Prostate gland (tissue), 2 donors: ENCODE results near the gene TSEN15. TPM values are rescaled to one million over a fixed set of nuclear protein-coding genes. Genes with fewer than 3 reads are reported as not detected.

Experiments used
- DNase-seq: peaks from one replicate; pipeline ENCODE4 v3.0.0-alpha.2; 2019; ENCODE audit warnings: low spot score
- H3K27ac ChIP-seq, 2 donors: fragments of 200-600 bp; sonication (generic); 2 replicates each; pipeline ENCODE4 v1.5.1; 2017 to 2019
- H3K27me3 ChIP-seq: fragments of 200-600 bp; sonication (generic); replicated peaks from 2 replicates; pipeline ENCODE4 v1.5.1; 2019; ENCODE audit not compliant: insufficient read depth
- H3K36me3 ChIP-seq, 2 donors: fragments of 200-600 bp; sonication (generic); 1 replicate in 1 of 2; 2 replicates in 1 of 2; pipeline versions ENCODE4 v1.5.1 to v1.8.1; 2017 to 2019
- H3K4me1 ChIP-seq: fragments of 200-600 bp; sonication (generic); replicated peaks from 2 replicates; pipeline ENCODE4 v1.5.1; 2019
- H3K4me3 ChIP-seq, 2 donors: fragments of 200-600 bp; sonication (generic); 2 replicates each; pipeline ENCODE4 v1.5.1; 2017 to 2019
- H3K9me3 ChIP-seq: fragments of 200-600 bp; sonication (generic); 2 replicates; pipeline ENCODE4 v1.5.1; 2017
- POLR2A ChIP-seq: fragments of 450-650 bp; IDR thresholded peaks from one replicate; pipeline ENCODE4 v1.6.1; 2016; ENCODE audit warnings: antibody characterized with exemption, mild to moderate bottlenecking
- POLR2AphosphoS5 ChIP-seq: sonication (generic); formaldehyde crosslinking; IDR thresholded peaks from one replicate; pipeline ENCODE4 v1.6.1; 2017; ENCODE audit warnings: antibody characterized with exemption
- WGBS: methylation state at CpG from one replicate; pipeline ENCODE4 v1.1.5; 2018; 5-methylcytosine and 5-hydroxymethylcytosine counted together
- intact Hi-C: fragments of 100-400 bp; cut with DNase I; formaldehyde crosslinking; loops from one replicate; pipeline ENCODE4 v1.14.2; 2022
- total RNA-seq, 2 donors: library from RNA; depleted of rRNA; stranded (reverse); fragments of >200 nt; gene quantifications; one replicate each; pipeline ENCODE4 v1.1.0, GENCODE V29; 2016
- TF ChIP-seq, protein P1 (sequence below), 4 experiments: fragments of 200-600 bp in 2 of 4; fragments of 450-650 bp in 2 of 4; sonication (generic) in 2 of 4; IDR thresholded peaks; 1 replicate in 3 of 4; 2 replicates in 1 of 4; pipeline ENCODE4 v1.5.1; 2016 to 2019; ENCODE audit warnings: antibody characterized with exemption in 4 of 4, mild to moderate bottlenecking in 2 of 4, moderate library complexity in 2 of 4

TSEN15 gene
- total RNA-seq, 2 donors from 2014 or later = 33.4 to 36.8 TPM

DNA sequence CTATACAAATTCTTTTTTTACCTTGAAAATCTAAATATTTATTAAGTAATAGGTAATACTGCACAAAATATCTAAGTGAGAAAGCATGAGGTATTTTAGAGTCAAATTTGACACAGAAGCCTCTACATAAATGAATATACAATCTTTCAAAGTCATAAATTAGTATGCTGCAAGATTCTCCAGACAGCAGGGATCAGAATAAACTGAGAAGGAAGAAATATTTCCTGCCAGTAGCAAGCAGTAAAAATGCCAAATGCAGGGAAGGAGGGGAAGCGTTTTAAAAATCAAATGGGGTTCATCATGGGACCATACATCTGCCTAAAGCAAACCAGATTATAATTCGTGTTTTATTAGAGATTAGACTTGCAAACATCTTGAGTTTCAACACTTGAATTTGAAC lies 32.9 kb upstream of the TSEN15 start:
- intact Hi-C loops = no loop called here
- Histone ChIP-seq H3K4me3 (no peak overlapping the region), H3K27ac (no peak overlapping the region), H3K36me3 (no peaks in the 10 kb centered on the region), H3K27me3 (no peaks in the 10 kb centered on the region), H3K9me3 (no peaks in the 10 kb centered on the region), H3K4me1 (no peaks in the 10 kb centered on the region)
- WGBS = 4% methylated on average over 2 of the region's 2 CpGs
- DNase-seq = no peak
- TF ChIP-seq, protein P1, sequence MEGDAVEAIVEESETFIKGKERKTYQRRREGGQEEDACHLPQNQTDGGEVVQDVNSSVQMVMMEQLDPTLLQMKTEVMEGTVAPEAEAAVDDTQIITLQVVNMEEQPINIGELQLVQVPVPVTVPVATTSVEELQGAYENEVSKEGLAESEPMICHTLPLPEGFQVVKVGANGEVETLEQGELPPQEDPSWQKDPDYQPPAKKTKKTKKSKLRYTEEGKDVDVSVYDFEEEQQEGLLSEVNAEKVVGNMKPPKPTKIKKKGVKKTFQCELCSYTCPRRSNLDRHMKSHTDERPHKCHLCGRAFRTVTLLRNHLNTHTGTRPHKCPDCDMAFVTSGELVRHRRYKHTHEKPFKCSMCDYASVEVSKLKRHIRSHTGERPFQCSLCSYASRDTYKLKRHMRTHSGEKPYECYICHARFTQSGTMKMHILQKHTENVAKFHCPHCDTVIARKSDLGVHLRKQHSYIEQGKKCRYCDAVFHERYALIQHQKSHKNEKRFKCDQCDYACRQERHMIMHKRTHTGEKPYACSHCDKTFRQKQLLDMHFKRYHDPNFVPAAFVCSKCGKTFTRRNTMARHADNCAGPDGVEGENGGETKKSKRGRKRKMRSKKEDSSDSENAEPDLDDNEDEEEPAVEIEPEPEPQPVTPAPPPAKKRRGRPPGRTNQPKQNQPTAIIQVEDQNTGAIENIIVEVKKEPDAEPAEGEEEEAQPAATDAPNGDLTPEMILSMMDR (IDR thresholded peaks at IDR 0.05) = no peak
- TF ChIP-seq POLR2A (no peak), POLR2AphosphoS5 (no peak)

DNA sequence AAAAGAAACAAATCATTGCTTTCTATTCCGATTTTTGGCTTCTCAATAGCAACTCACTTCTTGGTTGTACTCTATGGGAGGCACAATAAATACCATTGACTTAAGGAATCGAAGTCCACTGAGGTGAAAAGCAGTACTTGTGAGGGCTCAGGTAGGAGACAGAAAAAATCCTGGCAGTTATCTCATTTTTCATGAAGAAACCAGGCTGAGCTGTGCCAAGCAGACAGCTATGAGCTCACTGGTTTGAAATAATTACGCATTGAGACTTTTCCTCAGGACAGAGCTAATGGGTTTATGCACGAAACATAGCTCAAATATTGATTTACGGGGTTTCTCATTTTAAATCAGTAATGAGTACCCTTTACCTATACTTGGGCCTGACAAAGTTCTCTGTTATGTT lies 32.5 kb upstream of the TSEN15 start:
- 41% methylated on average over 5 of the region's 5 CpGs for WGBS
- Histone ChIP-seq H3K27ac (no peak overlapping the region), H3K4me3 (no peak overlapping the region), H3K36me3 (no peaks in the 10 kb centered on the region), H3K9me3 (no peaks in the 10 kb centered on the region), H3K27me3 (no peaks in the 10 kb centered on the region), H3K4me1 (no peaks in the 10 kb centered on the region)
- intact Hi-C loops = no loop called here
- DNase-seq = no peak
- TF ChIP-seq, protein P1 (IDR thresholded peaks at IDR 0.05) = no peak
- TF ChIP-seq POLR2A (no peak), POLR2AphosphoS5 (no peak)

DNA sequence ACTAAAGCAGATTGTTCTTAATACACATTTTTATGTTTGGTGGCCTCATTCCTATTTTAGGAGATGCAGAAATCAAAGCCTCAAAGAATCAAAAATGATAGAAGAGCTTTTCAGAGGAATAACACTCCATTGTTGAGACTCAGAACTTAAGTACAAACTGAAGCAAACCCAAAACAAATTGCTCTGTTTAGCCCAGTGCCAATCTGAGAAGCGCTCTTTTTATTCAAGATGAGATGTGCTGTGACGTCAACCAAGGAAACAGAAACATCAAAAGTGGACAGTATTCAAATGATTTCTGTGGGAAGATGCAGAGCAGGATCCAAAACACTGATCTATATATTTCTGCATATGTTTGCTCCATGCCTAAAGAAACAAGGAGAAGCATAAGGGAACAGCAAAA lies 32.0 kb upstream of the TSEN15 start:
- 78% methylated on average over 2 of the region's 2 CpGs for WGBS
- no peak overlapping the region for H3K27ac ChIP-seq
- TF ChIP-seq, protein P1 (IDR thresholded peaks at IDR 0.05) = no peak
- TF ChIP-seq POLR2A (no peak), POLR2AphosphoS5 (no peak)

DNA sequence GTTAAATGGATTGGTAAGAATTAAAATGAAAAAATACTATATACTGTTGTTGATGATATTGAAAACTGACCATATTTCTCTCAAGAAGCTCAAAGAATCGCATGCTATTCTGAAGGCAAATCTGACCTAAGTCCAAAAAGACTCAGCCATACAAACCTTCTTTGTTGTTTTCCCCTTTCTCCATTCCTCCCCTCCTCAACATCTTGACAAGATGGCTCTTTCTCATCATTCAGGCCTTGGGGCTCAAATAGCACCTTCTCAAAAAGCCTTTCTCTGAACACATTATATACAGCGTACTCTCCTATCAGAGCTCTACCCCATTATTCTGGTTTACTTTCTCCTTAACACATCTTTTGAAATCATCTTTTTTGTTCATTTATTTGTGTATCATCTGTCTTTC lies 31.2 kb upstream of the TSEN15 start:
- H3K4me3 ChIP-seq = no peak overlapping the region
- H3K27me3 ChIP-seq = no peaks in the 10 kb centered on the region
- intact Hi-C loops = loop anchor here (5.0 kb wide), 1 partner anchor 68 kb away; no protein-coding TSS in a partner anchor
- no peaks in the 10 kb centered on the region for H3K36me3 ChIP-seq
- H3K9me3 ChIP-seq = no peaks in the 10 kb centered on the region
- no peak for DNase-seq
- no peaks in the 10 kb centered on the region for H3K4me1 ChIP-seq
- 94% methylated on average over 2 of the region's 2 CpGs for WGBS
- no peak overlapping the region for H3K27ac ChIP-seq
- TF ChIP-seq, protein P1 (IDR thresholded peaks at IDR 0.05) = no peak
- TF ChIP-seq POLR2AphosphoS5 = no peak

More for the DNA sequence above, 32.0 kb upstream of the TSEN15 start:
- intact Hi-C loops = no loop called here
- H3K36me3 ChIP-seq = no peaks in the 10 kb centered on the region
- no peaks in the 10 kb centered on the region for H3K4me1 ChIP-seq
- H3K27me3 ChIP-seq = no peaks in the 10 kb centered on the region
- H3K4me3 ChIP-seq = no peak overlapping the region
- DNase-seq = no peak
- no peaks in the 10 kb centered on the region for H3K9me3 ChIP-seq

DNA sequence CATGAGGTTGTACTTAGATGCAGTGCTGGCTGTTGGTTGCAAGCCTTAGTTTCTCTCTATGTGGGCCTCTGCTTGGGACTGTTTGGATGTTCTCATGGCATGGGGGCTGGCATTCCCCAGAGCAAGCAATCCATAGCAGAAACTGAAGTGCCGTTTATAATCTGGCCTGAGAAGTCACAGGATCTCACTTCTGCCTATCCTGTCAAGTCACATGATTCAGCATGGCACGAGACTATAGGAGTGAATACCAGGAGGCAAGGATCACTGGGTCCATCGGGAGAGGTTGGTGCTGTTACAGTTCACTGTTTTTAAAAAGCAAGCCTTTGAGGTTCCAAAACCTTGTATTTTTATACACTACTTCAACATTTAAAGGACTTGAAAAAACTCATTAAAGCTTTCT lies 30.7 kb upstream of the TSEN15 start:
- Histone ChIP-seq H3K27me3 (no peaks in the 10 kb centered on the region), H3K36me3 (no peaks in the 10 kb centered on the region), H3K27ac (no peak overlapping the region), H3K9me3 (no peaks in the 10 kb centered on the region), H3K4me1 (no peaks in the 10 kb centered on the region), H3K4me3 (no peak overlapping the region)
- TF ChIP-seq POLR2A (no peak), POLR2AphosphoS5 (no peak)
- TF ChIP-seq, protein P1 (IDR thresholded peaks at IDR 0.05) = no peak
- intact Hi-C loops = loop anchor here (5.0 kb wide), 1 partner anchor 69 kb away; no protein-coding TSS in a partner anchor
- no peak for DNase-seq
- 81% methylated on average over 3 of the region's 3 CpGs for WGBS
